ENCODE measurements around the gene GATAD2B. TPM values are rescaled to one million over a fixed set of nuclear protein-coding genes. Genes with fewer than 3 reads are reported as not detected.

The GATAD2B gene
- total and polyA plus RNA-seq, 2 donors (not counting 3 experiments of a cell fraction or from before 2014, with no cell fraction given): 8.5 to 46.3 TPM

DNA sequence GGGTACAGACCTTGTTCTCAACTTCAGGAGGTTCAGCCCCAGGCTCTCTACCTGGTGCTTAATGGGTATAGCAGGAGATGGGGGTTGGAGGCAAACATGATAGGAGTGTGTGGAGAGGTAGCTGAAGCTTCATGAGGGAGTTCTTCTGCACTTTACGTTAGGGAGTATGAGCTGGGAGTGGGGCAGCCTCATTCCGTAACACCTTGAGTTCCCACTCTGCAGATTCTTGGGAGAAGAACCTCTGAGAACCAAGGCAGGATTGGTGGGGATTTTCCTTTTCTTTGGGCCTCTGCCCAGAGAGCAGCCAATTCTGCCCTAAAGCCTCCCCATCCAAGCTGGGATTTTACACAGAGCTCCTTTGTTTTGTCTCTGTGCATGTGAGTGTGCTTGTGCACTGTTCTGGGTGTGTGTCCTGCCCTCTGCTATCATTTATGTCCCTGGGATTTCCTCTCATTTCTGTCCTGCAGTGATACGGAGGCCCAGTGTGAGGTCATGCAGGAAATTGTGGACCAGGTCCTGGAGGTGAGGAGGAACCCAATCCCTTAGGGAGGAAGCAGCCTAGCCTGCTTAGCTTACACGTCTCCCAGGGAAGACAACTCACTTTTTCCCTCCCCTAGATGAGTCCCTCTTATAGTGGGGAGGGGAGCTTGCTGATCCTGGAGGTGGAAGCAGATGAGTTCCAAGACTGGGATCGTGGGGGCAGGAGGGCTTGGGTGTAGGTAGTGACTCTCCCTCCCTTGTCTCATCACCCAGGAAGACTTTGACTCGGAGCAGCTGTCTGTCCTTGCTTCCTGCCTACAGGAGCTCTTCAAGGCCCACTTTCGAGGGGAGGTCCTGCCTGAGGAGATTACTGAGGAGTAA lies 159.2 kb downstream of the GATAD2B start:
- dilution Hi-C loops (cut with MboI; ENCODE audit: extremely low pct_ligation_motif_present, low sequenced_read_pairs) (no loop called here), intact Hi-C loops (cut with micrococcal nuclease) (loop anchor here (1.0 kb wide), 2 partner anchors 9 to 11 kb away; no protein-coding TSS in a partner anchor)
- no peaks in the 10 kb centered on the region for H3K9me1 ChIP-seq (replicated peaks; ENCODE audit: control insufficient read depth, extremely low read depth, insufficient read depth, low read length)
- DNase-seq (ENCODE audit: low read depth, low spot score) (peak; percentile 87), FAIRE-seq (peak; percentile 94)
- no peaks in the 10 kb centered on the region for H3K79me2 ChIP-seq (ENCODE audit: control insufficient read depth, insufficient read depth, low read length)
- ChIA-PET POLR2A (interaction anchor here (0.7 to 1.1 kb wide), 2 partner anchors 79 to 129 kb away, joined by 3 read pairs; partner anchors contain the start of gene CHTOP), CTCF (interaction anchor here (0.8 to 2.3 kb wide), 5 partner anchors 9 to 136 kb away, joined by 3 to 12 read pairs (median 4); partner anchors contain the start of gene S100A13)
- H3K27me3 ChIP-seq (ENCODE audit: control insufficient read depth in 2 of 2, insufficient read depth in 2 of 2, low read length in 2 of 2): no peaks in the 10 kb centered on the region
- H3K36me3 ChIP-seq (ENCODE audit: control insufficient read depth in 2 of 2, extremely low read depth in 1 of 2, insufficient read depth in 2 of 2, low read length in 2 of 2): peaks cover 4 to 20% of the 10 kb centered on the region in 2 experiments
- no peak overlapping the region for H3K4me2 ChIP-seq (ENCODE audit: insufficient read depth, low read length)
- H2AFZ ChIP-seq (ENCODE audit: low read depth, low read length): no peak overlapping the region
- H3K4me1 ChIP-seq (ENCODE audit: control insufficient read depth, extremely low read depth, insufficient read depth, low read length): peaks cover 22% of the 10 kb centered on the region
- TSS peak; percentile 10 for BruUV-seq (replicated peaks)
- H3K9me3 ChIP-seq (replicated peaks; ENCODE audit: control insufficient read depth, insufficient read depth, low read length): no peaks in the 10 kb centered on the region
- no peak overlapping the region for H3K9ac ChIP-seq (replicated peaks; ENCODE audit: extremely low read depth, insufficient read depth, low read length)
- peak overlapping the region; percentile 39 for H3K27ac ChIP-seq (ENCODE audit: insufficient read depth, low read depth, low read length)
- no peaks in the 10 kb centered on the region for H4K20me1 ChIP-seq (replicated peaks; ENCODE audit: control insufficient read depth, extremely low read depth, insufficient read depth, low read length)
- TF ChIP-seq EZH2 (IDR thresholded peaks at IDR 0.05; ENCODE audit: borderline replicate concordance, low read depth, low read length, severe bottlenecking): no peak
- peak; percentile 43 for TF ChIP-seq POLR2A (IDR thresholded peaks at IDR 0.05; ENCODE audit: low read depth, low read length)
- peak; percentile 87 for TF ChIP-seq GATA2 (IDR thresholded peaks at IDR 0.05; ENCODE audit: insufficient read depth, insufficient read length, low read depth, low read length)
- no peak for TF ChIP-seq FOS (IDR thresholded peaks at IDR 0.05; ENCODE audit: borderline replicate concordance, insufficient read depth, low read length)
- TF ChIP-seq MYC (IDR thresholded peaks at IDR 0.05; ENCODE audit: low read depth, low read length): no peak
- TF ChIP-seq POLR2AphosphoS5 (IDR thresholded peaks at IDR 0.05; ENCODE audit: insufficient read depth, low read depth, low read length): peak; percentile 52
- TF ChIP-seq, protein P1, sequence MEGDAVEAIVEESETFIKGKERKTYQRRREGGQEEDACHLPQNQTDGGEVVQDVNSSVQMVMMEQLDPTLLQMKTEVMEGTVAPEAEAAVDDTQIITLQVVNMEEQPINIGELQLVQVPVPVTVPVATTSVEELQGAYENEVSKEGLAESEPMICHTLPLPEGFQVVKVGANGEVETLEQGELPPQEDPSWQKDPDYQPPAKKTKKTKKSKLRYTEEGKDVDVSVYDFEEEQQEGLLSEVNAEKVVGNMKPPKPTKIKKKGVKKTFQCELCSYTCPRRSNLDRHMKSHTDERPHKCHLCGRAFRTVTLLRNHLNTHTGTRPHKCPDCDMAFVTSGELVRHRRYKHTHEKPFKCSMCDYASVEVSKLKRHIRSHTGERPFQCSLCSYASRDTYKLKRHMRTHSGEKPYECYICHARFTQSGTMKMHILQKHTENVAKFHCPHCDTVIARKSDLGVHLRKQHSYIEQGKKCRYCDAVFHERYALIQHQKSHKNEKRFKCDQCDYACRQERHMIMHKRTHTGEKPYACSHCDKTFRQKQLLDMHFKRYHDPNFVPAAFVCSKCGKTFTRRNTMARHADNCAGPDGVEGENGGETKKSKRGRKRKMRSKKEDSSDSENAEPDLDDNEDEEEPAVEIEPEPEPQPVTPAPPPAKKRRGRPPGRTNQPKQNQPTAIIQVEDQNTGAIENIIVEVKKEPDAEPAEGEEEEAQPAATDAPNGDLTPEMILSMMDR (IDR thresholded peaks at IDR 0.05; ENCODE audit: extremely low read depth in 1 of 2, insufficient read depth in 1 of 2, low read depth in 1 of 2, low read length in 2 of 2): no peak
- peak; percentile 73 for TF ChIP-seq JUN (IDR thresholded peaks at IDR 0.05; ENCODE audit: borderline replicate concordance, insufficient read depth, insufficient read length, low read depth)
- TF ChIP-seq, protein P2, sequence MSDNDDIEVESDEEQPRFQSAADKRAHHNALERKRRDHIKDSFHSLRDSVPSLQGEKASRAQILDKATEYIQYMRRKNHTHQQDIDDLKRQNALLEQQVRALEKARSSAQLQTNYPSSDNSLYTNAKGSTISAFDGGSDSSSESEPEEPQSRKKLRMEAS (IDR thresholded peaks at IDR 0.05; ENCODE audit: insufficient read depth, insufficient read length): no peak
- no peak overlapping the region for H3K4me3 ChIP-seq (replicated peaks in 1 of 3; ENCODE audit: insufficient read depth in 1 of 3, low read depth in 1 of 3, low read length in 3 of 3)

Measured in endothelial cell of umbilical vein (primary cell).